Mucosa of descending colon (tissue), 3 donors: Measurements from ENCODE around the gene SNX21. TPM values are rescaled to one million over a fixed set of nuclear protein-coding genes. Genes with fewer than 3 reads are reported as not detected.
"Not testable (repeated sequence)": the region's sequence is repeated elsewhere in the genome, so short reads cannot be mapped to it uniquely, and the experiment has no call there.

Source experiments
- ATAC-seq: fragments of 200-7000 bp; cut with Tn5 transposase; one replicate; pipeline ENCODE4 v1.9.1; 2020; ENCODE audit warnings: mild to moderate bottlenecking, moderate library complexity
- DNase-seq, 3 donors: peaks; one replicate each; pipeline ENCODE4 v3.0.0-alpha.2; 2020
- H3K36me3 ChIP-seq: fragments of 200-600 bp; one replicate; pipeline ENCODE4 v1.8.0; 2021; ENCODE audit warnings: low read depth, mild to moderate bottlenecking
- H3K4me1 ChIP-seq: fragments of 200-600 bp; one replicate; pipeline ENCODE4 v1.8.0; 2021; ENCODE audit warnings: low read depth, mild to moderate bottlenecking
- H3K4me3 ChIP-seq: fragments of 200-600 bp; one replicate; pipeline ENCODE4 v1.8.0; 2021; ENCODE audit warnings: mild to moderate bottlenecking
- H3K9me3 ChIP-seq: fragments of 200-600 bp; one replicate; pipeline ENCODE4 v1.8.0; 2021; ENCODE audit warnings: mild to moderate bottlenecking
- CTCF ChIP-seq: fragments of 200-600 bp; IDR thresholded peaks from one replicate; pipeline ENCODE4 v1.8.0; 2022; ENCODE audit warnings: antibody characterized with exemption, mild to moderate bottlenecking
- intact Hi-C, 2 donors: fragments of 100-400 bp; cut with DNase I in 1 of 2; cut with micrococcal nuclease in 1 of 2; formaldehyde crosslinking; loops; one replicate each; pipeline versions ENCODE4 v1.11.0 to v1.11.1; 2022; cut with DNase I, micrococcal nuclease
- long read RNA-seq, 2 donors: library from polyadenylated mRNA; unstranded; transcript quantifications; one replicate each; pipeline ENCODE4 v2.0.0, GENCODE V29; 2019 to 2021
- total RNA-seq, 3 donors: library from RNA; stranded (reverse); fragmentation: NEBNext Ultra II Directional in 2 of 3; extraction: Animal tissue kit (Norgen Biotek cat#: 25700) in 2 of 3; gene quantifications; one replicate each; pipeline versions ENCODE4 v1.2.1 to v1.2.4, GENCODE V29; 2021 to 2023
- donor health status: DM: no; HTN: no; CAD: no; lungs with moderate emphysema.
- donor health status: DM: no; HTN: no; CAD: no.
- donor health status: DM: no; HTN: yes; CAD: no.

SNX21 gene, protein sequence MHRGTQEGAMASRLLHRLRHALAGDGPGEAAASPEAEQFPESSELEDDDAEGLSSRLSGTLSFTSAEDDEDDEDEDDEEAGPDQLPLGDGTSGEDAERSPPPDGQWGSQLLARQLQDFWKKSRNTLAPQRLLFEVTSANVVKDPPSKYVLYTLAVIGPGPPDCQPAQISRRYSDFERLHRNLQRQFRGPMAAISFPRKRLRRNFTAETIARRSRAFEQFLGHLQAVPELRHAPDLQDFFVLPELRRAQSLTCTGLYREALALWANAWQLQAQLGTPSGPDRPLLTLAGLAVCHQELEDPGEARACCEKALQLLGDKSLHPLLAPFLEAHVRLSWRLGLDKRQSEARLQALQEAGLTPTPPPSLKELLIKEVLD
- total RNA-seq: 10 to 100 TPM; 13.8 to 31.5 (median 14.0) TPM
- long read RNA-seq, donor 1, partial matches to known transcripts: 0 of 10 reads
- long read RNA-seq, donor 1, other reads (novel, unspliced or antisense): 4 of 10 reads
- long read RNA-seq, donor 2, partial matches to known transcripts: 0 of 7 reads
- long read RNA-seq, donor 2, other reads (novel, unspliced or antisense): 2 of 7 reads

GRCh38 chr20:45833030-45833882 is at the start of gene SNX21:
SNX21 (plus strand) TSS chr20:45833799; CDS start chr20:45833920, 121 bp downstream.
- TF ChIP-seq CTCF: no peak
- DNase-seq (peak; percentile 76 to 87 (median 86)), ATAC-seq (peak; percentile 92)
- Histone ChIP-seq H3K9me3 (no peaks in the 10 kb centered on the region), H3K4me3 (peak within 1 kb of the TSS; percentile 36), H3K4me1 (peaks cover 15% of the 10 kb centered on the region), H3K36me3 (no peaks in the 10 kb centered on the region)
- intact Hi-C loops: no loop called here

DNA sequence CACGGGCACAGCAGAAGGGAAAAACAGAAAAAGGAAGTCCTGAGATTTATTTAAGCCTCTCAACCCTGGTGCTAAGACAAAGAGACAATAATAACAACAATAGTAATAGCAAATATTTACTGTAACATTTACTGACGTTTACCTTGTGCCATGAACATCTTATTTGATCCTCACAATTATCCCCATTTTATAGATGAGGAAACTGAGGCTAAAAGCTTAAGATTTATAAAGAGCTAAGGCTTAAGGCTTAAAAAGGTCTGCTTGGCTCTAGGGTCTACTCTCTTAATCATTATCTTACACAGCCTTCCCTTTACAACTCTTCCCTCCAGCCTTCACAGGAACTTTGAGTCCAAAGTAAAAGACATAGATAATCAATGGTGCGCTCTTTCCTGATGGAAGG is 45.2 kb upstream of the SNX21 start:
- DNase-seq (no peak), ATAC-seq (no peak)
- H3K4me1 ChIP-seq: peaks cover 7% of the 10 kb centered on the region
- no peaks in the 10 kb centered on the region for H3K9me3 ChIP-seq
- intact Hi-C loops: no loop called here
- no peaks in the 10 kb centered on the region for H3K36me3 ChIP-seq
- TF ChIP-seq CTCF: no peak
- H3K4me3 ChIP-seq: no peak overlapping the region

DNA sequence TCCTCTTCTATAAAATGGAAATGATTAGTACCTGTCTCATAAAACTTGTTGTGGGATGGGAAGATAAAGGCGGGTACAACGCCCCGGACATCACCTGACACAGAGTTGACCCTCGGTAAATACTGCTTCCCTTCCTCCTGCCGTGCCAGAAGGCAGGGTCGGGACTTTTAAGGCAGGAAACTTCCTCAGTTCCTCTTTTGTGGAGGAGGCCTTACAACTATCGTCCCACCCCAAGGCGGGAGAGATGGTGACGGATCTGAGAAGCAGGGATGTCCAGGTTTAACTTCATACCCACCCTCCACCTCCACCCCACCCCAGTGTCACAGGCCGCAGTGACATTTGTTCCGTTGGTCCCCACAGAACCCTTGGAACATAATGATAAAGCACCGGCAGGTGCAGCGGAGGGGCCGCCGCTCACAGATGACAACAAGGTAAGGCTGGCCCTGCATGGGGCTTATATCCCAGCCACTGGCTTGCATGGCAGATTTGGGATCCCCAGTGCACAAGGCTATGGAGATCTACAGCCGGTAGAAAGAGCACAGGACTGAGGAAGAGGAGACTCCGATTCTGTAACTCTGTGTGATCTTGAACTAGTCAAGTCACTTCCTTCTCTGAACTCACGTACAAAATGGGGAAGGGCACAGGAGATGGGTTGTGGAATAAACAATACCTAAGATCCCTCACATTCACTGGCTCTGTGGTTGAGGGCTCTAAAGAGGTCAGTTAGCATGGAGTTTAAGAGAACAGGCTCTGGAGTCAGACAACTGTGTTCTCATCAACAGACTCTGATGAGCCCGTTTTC is 41.1 kb upstream of the SNX21 start:
- intact Hi-C loops: no loop called here
- ATAC-seq: peak; percentile 73
- DNase-seq: peak in 2 of 3 donors; percentile 51 to 60
- peak overlapping the region; percentile 85 for H3K4me3 ChIP-seq
- peaks cover 4% of the 10 kb centered on the region for H3K4me1 ChIP-seq
- TF ChIP-seq CTCF: no peak
- no peaks in the 10 kb centered on the region for H3K9me3 ChIP-seq
- no peaks in the 10 kb centered on the region for H3K36me3 ChIP-seq

DNA sequence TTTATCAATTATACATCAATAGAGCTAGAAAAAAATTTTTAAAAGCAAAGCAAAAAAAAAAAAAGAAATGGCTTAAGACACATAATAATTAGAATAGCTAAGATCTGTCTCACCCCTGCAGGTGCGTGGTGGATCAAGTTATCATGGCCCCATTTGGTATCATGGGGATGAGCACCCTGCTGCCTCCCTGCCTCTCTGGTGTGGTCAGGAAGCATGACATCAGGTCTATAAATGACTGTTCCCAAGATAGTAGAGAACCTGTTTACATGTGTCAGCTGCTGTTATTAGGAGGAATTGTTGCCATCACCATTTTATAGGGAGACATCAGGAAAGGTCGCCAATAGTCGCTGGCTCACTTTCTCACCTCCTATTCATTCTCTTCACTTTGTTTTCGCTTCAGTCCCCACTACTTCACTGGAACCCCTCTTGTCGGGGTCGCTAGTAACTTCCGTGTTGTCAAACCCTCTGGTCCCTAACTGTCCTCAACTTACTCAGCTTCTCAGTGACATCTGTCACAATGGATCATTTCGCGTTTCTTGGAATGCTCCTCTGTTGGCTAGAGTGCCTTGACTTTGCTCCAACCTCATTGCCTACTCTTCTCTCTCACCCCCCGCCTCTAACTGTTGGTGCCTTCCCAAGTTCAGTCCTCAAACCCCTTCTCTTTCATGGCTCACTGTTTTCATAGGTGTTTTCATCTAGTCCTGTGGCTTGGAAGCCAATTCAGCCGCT is 37.1 kb upstream of the SNX21 start:
- H3K4me1 ChIP-seq: peaks cover 4% of the 10 kb centered on the region
- no peak for ATAC-seq
- no peak for TF ChIP-seq CTCF
- H3K9me3 ChIP-seq: no peaks in the 10 kb centered on the region
- H3K36me3 ChIP-seq: peaks cover 3% of the 10 kb centered on the region
- H3K4me3 ChIP-seq: no peak overlapping the region
- intact Hi-C loops: no loop called here
- no peak for DNase-seq

DNA sequence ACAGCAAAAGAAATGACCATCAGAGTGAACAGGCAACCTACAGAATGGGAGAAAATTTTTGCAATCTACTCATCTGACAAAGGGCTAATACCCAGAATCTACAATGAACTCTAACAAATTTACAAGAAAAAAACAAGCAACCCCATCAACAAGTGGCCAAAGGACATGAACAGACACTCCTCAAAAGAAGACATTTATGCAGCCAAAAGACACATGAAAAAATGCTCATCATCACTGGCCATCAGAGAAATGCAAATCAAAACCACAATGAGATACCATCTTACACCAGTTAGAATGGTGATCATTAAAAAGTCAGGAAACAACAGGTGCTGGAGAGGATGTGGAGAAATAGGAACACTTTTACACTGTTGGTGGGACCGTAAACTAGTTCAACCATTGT is 36.1 kb upstream of the SNX21 start:
- intact Hi-C loops, DNase-seq, H3K4me3 ChIP-seq, ATAC-seq, H3K9me3 ChIP-seq, H3K4me1 ChIP-seq, H3K36me3 ChIP-seq: not testable (repeated sequence)

- DNase-seq, ATAC-seq, H3K4me3 ChIP-seq, H3K9me3 ChIP-seq, H3K4me1 ChIP-seq, intact Hi-C loops, H3K36me3 ChIP-seq: not testable (repeated sequence)
Measured at GRCh38 chr20:45797955-45798354, 35.6 kb upstream of the SNX21 start.
